GM12872 (cell line): ENCODE measurements around the gene GDPD2.

ENCODE experiments used
- TF ChIP-seq, protein P1 (sequence below): IDR thresholded peaks from 3 replicates; pipeline ENCODE4 v1.5.1; 2011; ENCODE audit warnings: low read depth, mild to moderate bottlenecking, low read length, moderate library complexity; ENCODE audit not compliant: insufficient read depth

The GDPD2 gene

DNA sequence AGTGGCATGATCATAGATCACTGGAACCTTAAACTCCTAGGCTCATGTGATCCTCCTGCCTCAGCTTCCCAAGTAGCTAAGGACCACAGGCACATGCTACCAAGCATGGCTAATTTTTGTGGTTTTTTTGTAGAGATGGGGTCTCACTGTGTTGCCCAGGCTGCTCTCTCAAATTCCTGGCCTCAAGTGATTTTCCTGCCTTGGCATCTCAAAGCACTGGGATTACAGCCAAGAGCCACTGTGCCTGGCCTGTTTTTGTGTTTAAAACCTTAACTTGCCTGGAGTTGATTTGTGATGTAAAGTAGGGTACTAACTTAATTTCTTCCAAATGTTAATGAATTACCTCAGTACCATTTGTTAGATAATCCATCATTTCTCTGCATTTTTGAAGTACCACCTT, 43.9 kb downstream of the GDPD2 start:
- TF ChIP-seq, protein P1, sequence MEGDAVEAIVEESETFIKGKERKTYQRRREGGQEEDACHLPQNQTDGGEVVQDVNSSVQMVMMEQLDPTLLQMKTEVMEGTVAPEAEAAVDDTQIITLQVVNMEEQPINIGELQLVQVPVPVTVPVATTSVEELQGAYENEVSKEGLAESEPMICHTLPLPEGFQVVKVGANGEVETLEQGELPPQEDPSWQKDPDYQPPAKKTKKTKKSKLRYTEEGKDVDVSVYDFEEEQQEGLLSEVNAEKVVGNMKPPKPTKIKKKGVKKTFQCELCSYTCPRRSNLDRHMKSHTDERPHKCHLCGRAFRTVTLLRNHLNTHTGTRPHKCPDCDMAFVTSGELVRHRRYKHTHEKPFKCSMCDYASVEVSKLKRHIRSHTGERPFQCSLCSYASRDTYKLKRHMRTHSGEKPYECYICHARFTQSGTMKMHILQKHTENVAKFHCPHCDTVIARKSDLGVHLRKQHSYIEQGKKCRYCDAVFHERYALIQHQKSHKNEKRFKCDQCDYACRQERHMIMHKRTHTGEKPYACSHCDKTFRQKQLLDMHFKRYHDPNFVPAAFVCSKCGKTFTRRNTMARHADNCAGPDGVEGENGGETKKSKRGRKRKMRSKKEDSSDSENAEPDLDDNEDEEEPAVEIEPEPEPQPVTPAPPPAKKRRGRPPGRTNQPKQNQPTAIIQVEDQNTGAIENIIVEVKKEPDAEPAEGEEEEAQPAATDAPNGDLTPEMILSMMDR = no peak

DNA sequence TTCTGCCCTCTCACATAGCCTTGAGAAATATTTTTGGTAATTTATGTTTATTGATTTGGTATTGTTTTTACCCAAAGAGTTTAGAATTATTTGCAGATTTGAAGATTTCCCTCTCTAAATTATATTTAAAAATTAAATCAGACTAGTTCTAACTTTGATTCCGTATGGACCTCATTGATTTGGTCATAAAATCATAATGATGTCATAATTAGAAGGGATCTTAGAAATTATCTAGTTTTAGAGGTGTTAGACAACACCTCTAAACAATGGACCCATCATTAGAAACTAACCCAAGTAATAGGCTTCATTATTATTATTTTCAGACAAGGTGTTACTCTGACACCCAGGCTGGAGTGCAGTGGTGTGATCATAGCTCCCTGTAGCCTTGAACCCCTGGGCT, 45.6 kb downstream of the GDPD2 start:
- TF ChIP-seq, protein P1 = no peak

DNA sequence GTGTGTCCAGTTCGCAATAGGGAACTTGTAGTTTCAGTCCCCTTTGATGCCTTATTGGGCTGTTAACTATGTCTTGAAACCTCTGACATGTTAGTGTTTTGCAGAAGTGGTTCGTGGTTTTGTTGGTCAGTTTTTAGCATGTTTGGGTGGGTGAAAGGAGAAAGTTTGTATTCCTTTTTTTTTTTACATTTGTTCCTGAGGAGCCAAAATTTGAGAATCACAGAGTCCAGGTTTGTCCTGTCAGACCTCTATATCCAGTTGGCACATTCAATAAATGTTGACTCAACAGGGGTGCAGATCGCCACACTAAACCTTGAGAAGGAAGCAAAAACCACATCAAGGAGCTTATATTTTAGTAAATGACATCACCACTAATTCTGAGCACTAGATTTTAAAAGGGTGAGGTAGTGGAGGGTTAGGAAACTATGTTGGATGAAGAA, 47.8 kb downstream of the GDPD2 start:
- TF ChIP-seq, protein P1 = no peak

DNA sequence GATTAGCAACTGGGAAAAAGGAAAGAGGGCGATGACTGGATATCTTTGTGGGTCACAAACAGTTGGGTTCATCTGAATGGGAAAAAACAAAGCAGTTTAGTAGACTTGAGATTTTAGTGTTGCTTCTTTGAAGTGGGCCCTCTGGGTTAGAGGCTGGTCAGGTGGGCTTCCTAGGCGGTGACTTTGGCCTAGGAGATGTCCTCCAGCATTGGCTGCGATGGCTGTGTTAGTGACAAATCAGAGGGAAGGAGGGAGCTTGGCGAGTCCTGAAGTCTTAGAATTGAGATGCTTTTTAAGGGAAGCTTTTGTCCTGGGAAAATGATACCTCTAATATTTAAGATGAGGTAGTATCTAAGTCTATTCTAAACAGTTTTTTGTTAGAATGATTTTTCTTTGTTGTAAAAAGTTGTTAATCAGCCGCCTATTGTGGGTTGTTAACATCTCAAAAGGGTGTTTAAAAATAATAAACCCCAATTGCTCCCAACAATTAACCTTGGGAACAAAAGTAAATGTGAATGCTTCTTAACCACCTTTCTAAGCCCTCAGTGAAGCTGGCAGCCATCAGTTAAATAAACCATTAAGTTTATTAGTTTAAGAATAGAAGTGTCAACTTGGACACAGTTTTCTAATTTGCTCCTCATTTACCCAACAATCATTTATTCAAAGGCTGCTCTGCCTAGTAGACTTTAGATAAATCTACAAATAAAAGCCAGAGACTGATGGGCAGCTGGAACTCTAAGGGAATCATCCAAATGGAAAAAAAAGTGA, 53.2 kb downstream of the GDPD2 start:
- TF ChIP-seq, protein P1 = no peak

DNA sequence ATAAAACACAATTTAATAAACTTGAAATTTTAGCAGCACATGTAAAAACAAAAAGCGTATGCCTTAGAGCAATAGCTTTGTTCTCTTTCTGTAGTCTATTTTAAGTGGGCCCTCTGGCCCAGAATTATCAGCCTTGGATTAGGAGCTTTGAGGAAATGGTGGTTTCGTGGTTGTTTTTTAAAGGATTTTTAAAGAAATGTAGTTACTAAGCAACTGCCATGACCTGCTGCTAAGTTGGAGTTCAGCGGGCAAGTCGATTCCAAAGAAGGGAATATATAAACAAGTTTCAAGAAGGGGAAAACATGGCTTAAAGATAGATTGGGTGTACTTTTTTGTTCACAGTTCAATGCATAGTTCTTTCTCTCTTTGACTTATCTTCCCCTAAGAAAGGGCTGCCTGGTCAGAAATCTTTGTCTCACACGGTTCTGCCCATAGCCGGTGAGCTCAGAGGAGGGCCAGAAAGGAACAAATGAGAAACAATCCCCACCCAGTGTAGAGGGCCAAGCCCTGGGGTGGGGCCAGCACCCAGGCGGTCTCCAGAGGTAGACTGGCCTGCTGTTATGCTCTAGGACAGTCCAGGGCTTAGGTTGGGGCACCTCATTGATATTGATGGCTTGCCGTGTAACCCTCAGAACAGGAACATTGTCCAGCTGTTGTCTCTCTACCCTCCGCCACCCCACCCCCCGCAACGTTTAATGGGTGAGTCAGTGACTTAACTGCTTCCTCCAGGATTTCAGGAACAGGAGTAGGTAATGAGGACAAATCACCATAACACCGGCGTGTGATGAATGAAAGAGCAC, 54.0 kb downstream of the GDPD2 start:
- TF ChIP-seq, protein P1 = no peak

DNA sequence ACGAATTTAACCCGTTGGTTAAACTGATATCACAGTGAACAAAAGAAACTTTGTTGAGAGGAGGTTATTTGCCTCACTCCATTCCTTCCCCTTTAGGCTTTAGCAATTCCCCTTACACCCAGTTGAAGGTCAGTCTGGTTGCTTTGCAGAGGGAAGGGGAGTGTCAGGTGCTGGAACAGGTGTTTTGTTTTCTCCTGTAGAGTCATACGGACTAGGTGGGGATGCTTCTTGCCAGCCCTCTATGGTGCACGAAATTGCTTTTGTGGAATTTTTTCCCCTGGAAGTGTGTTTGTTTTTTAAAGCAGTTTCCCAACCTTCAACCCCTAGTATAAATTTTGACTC, 54.6 kb downstream of the GDPD2 start:
- TF ChIP-seq, protein P1 = no peak

DNA sequence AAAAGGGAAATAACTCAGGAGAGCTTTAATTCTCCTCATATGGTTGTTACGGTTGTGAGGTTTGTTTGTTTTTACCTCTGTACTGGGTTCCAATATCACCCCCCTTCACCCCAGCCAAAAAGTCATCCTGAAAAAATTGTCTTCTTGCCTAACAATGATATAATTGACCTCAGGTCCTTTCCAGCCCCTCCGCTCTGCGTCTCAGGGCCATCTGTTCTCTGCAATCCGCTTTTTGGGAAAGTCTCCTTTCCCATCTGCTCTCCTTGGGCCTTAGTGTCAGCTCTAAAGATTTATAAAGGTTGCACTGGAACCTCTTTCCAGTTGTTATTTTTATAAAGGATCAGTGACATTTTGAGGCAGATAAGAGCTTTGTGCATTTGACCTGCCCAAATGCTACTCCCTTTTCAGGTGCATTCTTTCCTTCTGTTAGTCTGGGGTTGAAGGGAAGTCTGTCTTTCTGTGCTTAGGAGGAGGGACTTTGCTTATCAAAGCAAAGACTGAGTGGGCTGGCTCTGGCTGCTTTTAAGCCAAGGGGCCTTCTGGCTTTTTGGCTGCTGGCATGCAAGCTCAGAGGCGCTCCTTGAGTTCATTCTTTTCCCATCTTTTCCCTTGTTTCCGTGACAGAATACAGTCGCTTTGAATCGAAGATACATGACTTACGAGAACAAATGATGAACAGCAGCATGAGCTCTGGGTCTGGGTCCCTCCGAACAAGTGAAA, 55.6 kb downstream of the GDPD2 start:
- TF ChIP-seq, protein P1 = no peak
